Measurements from ENCODE around the gene ARHGEF7.

The ARHGEF7 gene

GRCh38 chr13:111282997-111283396 lies 167.9 kb downstream of the ARHGEF7 start:
- no peak for TF ChIP-seq CTCF (IDR thresholded peaks at IDR 0.05; ENCODE audit: control insufficient read depth, extremely low read depth, insufficient read depth)

GRCh38 chr13:111283457-111283856 lies 168.3 kb downstream of the ARHGEF7 start:
- no peak overlapping the region for H3K4me3 ChIP-seq (ENCODE audit: low read depth, low read length)
- no peak for TF ChIP-seq CTCF (IDR thresholded peaks at IDR 0.05; ENCODE audit: control insufficient read depth, extremely low read depth, insufficient read depth)
- no peak for DNase-seq (ENCODE audit: low read depth)

More at GRCh38 chr13:111282997-111283396, 167.9 kb downstream of the ARHGEF7 start:
- DNase-seq (ENCODE audit: low read depth) = no peak
- H3K4me3 ChIP-seq (ENCODE audit: low read depth, low read length) = no peak overlapping the region

- DNase-seq (ENCODE audit: low read depth) = no peak
- TF ChIP-seq CTCF (IDR thresholded peaks at IDR 0.05; ENCODE audit: control insufficient read depth, extremely low read depth, insufficient read depth) = no peak
Observed at GRCh38 chr13:111283991-111284390, 168.9 kb downstream of the ARHGEF7 start.

GRCh38 chr13:111284565-111284964 lies 169.5 kb downstream of the ARHGEF7 start:
- no peak for DNase-seq (ENCODE audit: low read depth)
- no peak overlapping the region for H3K4me3 ChIP-seq (ENCODE audit: low read depth, low read length)
- TF ChIP-seq CTCF (IDR thresholded peaks at IDR 0.05; ENCODE audit: control insufficient read depth, extremely low read depth, insufficient read depth) = no peak

More at GRCh38 chr13:111283991-111284390, 168.9 kb downstream of the ARHGEF7 start:
- no peak overlapping the region for H3K4me3 ChIP-seq (ENCODE audit: low read depth, low read length)

GRCh38 chr13:111286162-111286561 lies 171.1 kb downstream of the ARHGEF7 start:
- DNase-seq (ENCODE audit: low read depth) = no peak
- peak; percentile 30 for TF ChIP-seq CTCF (IDR thresholded peaks at IDR 0.05; ENCODE audit: control insufficient read depth, extremely low read depth, insufficient read depth)
- H3K4me3 ChIP-seq (ENCODE audit: low read depth, low read length) = no peak overlapping the region

- H3K4me3 ChIP-seq (ENCODE audit: low read depth, low read length) = no peak overlapping the region
- DNase-seq (ENCODE audit: low read depth) = no peak
- TF ChIP-seq CTCF (IDR thresholded peaks at IDR 0.05; ENCODE audit: control insufficient read depth, extremely low read depth, insufficient read depth) = no peak
Observed at GRCh38 chr13:111286749-111287148, 171.6 kb downstream of the ARHGEF7 start.

- no peak for DNase-seq (ENCODE audit: low read depth)
- no peak for TF ChIP-seq CTCF (IDR thresholded peaks at IDR 0.05; ENCODE audit: control insufficient read depth, extremely low read depth, insufficient read depth)
- H3K4me3 ChIP-seq (ENCODE audit: low read depth, low read length) = no peak overlapping the region
Observed at GRCh38 chr13:111287201-111287600, 172.1 kb downstream of the ARHGEF7 start.

Measured in LNCaP clone FGC (cell line).